Activated naive CD8-positive, alpha-beta T cell (primary cell): ENCODE results near the gene RNF217.
"Not testable (repeated sequence)": the region's sequence is repeated elsewhere in the genome, so short reads cannot be mapped to it uniquely, and the experiment has no call there.

Experiments
- H3K27ac Mint-ChIP-seq: one replicate; pipeline ENCODE4 v1.8.0; 2021; ENCODE audit warnings: mixed read lengths
- H3K27me3 Mint-ChIP-seq: one replicate; pipeline ENCODE4 v1.8.0; 2021; ENCODE audit warnings: mixed read lengths
- H3K36me3 Mint-ChIP-seq: one replicate; pipeline ENCODE4 v1.8.0; 2021; ENCODE audit warnings: mixed read lengths
- H3K4me1 Mint-ChIP-seq: one replicate; pipeline ENCODE4 v1.8.0; 2021; ENCODE audit warnings: low read depth, mixed read lengths
- H3K4me3 Mint-ChIP-seq: one replicate; pipeline ENCODE4 v1.8.0; 2021; ENCODE audit warnings: mild to moderate bottlenecking, mixed read lengths
- H3K9me3 Mint-ChIP-seq: one replicate; pipeline ENCODE4 v1.8.0; 2021; ENCODE audit warnings: low read depth, mixed read lengths

The RNF217 gene

GRCh38 chr6:124961777-124962638, at the start of gene RNF217:
Gene RNF217, plus strand, starts transcription at chr6:124962437. Its CDS starts 108 bp downstream, at chr6:124962545.
- H3K36me3 Mint-ChIP-seq, result no peaks in the 10 kb centered on the region
- no peaks in the 10 kb centered on the region for H3K9me3 Mint-ChIP-seq
- H3K4me3 Mint-ChIP-seq, result peak within 1 kb of the TSS; percentile 80
- peaks cover 35% of the 10 kb centered on the region for H3K27me3 Mint-ChIP-seq
- H3K4me1 Mint-ChIP-seq, result peaks cover 15% of the 10 kb centered on the region
- H3K27ac Mint-ChIP-seq, result peak within 1 kb of the TSS; percentile 24

GRCh38 chr6:124913056-124913455, 49.2 kb upstream of the RNF217 start:
- Mint-ChIP-seq H3K4me1 (no peaks in the 10 kb centered on the region), H3K36me3 (peaks cover 2% of the 10 kb centered on the region), H3K27me3 (peaks cover 2% of the 10 kb centered on the region), H3K4me3 (no peak overlapping the region), H3K9me3 (no peaks in the 10 kb centered on the region), H3K27ac (no peak overlapping the region)

DNA sequence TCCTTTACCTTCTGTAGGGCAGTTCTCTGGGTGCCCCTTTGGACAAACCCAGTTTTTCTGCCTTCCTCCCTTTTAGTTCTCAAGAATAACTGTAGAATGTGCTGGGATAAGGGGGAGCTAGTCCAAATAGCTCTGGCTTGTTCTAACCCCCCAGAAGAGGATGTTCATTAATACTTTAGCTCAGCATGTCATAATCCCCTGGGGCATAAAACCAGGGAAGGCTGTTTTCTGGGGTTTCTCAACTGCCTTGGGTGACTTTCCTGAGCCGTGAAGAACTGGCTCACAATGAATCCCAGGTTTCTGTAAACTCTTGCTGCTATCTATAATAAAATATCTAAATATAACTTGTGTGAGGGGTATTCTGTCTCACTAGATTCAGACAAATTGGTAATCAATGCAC, 44.5 kb upstream of the RNF217 start:
- Mint-ChIP-seq H3K27ac (no peak overlapping the region), H3K4me1 (no peaks in the 10 kb centered on the region), H3K9me3 (peaks cover 9% of the 10 kb centered on the region), H3K27me3 (peaks cover 2% of the 10 kb centered on the region), H3K4me3 (no peak overlapping the region), H3K36me3 (peaks cover 4% of the 10 kb centered on the region)

DNA sequence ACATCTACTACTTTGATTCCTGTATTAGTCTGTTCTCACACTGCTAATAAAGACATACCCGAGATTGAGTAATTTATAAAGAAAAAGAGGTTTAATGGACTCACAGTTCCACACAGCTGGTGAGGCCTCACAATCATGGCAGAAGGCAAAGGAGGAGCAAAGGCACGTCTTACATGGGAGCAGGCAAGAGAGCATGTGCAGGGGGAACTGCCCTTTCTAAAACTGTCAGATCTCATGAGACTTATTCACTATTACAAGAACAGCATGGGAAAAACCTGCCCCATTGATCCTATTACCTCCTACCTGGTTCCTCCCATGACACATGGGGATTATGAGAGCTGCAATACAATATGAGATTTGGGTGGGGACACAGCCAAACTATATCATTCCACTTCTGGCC, 42.5 kb upstream of the RNF217 start:
- not testable (repeated sequence) for H3K36me3 Mint-ChIP-seq, H3K27me3 Mint-ChIP-seq, H3K4me1 Mint-ChIP-seq, H3K4me3 Mint-ChIP-seq, H3K27ac Mint-ChIP-seq, H3K9me3 Mint-ChIP-seq

DNA sequence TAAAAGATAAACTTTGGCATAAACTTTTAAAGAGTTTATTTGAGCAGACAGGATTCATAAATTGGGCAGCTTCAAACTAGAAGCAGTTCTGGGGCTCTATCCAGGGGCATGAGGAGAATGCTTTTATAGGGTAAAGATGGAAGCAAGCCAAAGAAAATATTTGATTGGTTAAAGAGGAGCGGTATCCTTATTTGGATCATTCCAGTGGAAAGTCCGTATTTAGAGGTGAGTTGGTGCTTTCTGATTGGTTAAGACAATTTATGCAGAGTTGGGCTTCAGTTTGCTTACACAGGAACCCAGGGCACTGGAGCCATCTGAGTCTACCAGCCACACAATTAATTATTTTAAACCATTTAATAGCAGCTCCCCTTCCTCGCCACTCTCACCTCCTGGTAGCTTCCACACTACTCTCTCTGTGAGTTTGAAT, 37.9 kb upstream of the RNF217 start:
- H3K27me3 Mint-ChIP-seq, result peaks cover 2% of the 10 kb centered on the region
- no peak overlapping the region for H3K27ac Mint-ChIP-seq
- H3K4me1 Mint-ChIP-seq, result no peaks in the 10 kb centered on the region
- peaks cover 8% of the 10 kb centered on the region for H3K9me3 Mint-ChIP-seq
- H3K4me3 Mint-ChIP-seq, result no peak overlapping the region
- H3K36me3 Mint-ChIP-seq, result peaks cover 2% of the 10 kb centered on the region

DNA sequence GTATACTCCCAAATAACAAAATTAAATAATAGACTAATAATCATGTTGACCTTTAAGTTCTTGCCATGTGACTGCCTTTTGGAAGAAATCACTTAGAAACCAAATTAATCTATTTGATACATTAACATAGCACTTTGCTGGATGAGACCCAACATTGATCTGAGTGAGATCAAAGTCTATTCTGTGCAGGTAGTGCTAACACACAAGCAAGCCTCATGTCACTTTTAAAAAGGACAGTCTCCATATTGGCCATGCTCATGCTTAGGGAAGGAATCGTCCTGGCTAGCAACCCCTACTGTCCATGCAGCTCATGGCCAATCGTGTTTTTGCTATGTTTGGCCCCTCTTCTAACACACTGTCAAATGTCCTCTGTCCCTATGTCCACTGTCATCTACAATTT, 35.8 kb upstream of the RNF217 start:
- no peak overlapping the region for H3K27ac Mint-ChIP-seq
- H3K27me3 Mint-ChIP-seq, result peaks cover 2% of the 10 kb centered on the region
- no peaks in the 10 kb centered on the region for H3K9me3 Mint-ChIP-seq
- H3K36me3 Mint-ChIP-seq, result no peaks in the 10 kb centered on the region
- H3K4me1 Mint-ChIP-seq, result no peaks in the 10 kb centered on the region
- H3K4me3 Mint-ChIP-seq, result no peak overlapping the region

GRCh38 chr6:124927806-124928205, 34.4 kb upstream of the RNF217 start:
- Mint-ChIP-seq H3K4me1 (no peaks in the 10 kb centered on the region), H3K4me3 (no peak overlapping the region), H3K27me3 (peaks cover 2% of the 10 kb centered on the region), H3K27ac (no peak overlapping the region), H3K9me3 (no peaks in the 10 kb centered on the region), H3K36me3 (no peaks in the 10 kb centered on the region)

- no peaks in the 10 kb centered on the region for H3K4me1 Mint-ChIP-seq
- H3K27me3 Mint-ChIP-seq, result peaks cover 2% of the 10 kb centered on the region
- no peaks in the 10 kb centered on the region for H3K9me3 Mint-ChIP-seq
- no peaks in the 10 kb centered on the region for H3K36me3 Mint-ChIP-seq
- H3K4me3 Mint-ChIP-seq, result no peak overlapping the region
- no peak overlapping the region for H3K27ac Mint-ChIP-seq
Observed at GRCh38 chr6:124928851-124929250, 33.4 kb upstream of the RNF217 start.

GRCh38 chr6:124937645-124938044, 24.6 kb upstream of the RNF217 start:
- H3K27ac Mint-ChIP-seq, result no peak overlapping the region
- H3K4me1 Mint-ChIP-seq, result no peaks in the 10 kb centered on the region
- H3K27me3 Mint-ChIP-seq, result peaks cover 2% of the 10 kb centered on the region
- H3K36me3 Mint-ChIP-seq, result no peaks in the 10 kb centered on the region
- no peaks in the 10 kb centered on the region for H3K9me3 Mint-ChIP-seq
- H3K4me3 Mint-ChIP-seq, result no peak overlapping the region

DNA sequence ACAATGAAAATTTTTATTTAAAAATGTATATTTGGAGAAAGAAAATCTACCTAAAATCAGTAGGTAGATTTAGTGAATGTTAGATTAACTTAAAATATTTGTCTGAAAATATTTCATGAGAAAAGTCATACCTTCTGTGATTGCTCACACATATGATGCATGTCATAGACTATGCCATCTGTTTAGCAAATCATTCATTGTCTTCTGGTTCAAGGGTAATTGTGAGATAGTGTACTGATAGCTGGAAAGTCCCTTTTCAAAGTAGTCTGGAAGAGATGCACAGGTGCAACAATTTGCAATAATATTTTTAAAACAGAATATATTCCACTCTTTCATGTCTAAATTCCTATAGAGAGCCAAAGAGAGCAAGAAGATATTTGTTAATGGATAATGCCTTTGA, 21.0 kb upstream of the RNF217 start:
- Mint-ChIP-seq H3K4me1 (no peaks in the 10 kb centered on the region), H3K4me3 (no peak overlapping the region), H3K27ac (no peak overlapping the region), H3K27me3 (peaks cover 2% of the 10 kb centered on the region), H3K36me3 (no peaks in the 10 kb centered on the region), H3K9me3 (no peaks in the 10 kb centered on the region)

DNA sequence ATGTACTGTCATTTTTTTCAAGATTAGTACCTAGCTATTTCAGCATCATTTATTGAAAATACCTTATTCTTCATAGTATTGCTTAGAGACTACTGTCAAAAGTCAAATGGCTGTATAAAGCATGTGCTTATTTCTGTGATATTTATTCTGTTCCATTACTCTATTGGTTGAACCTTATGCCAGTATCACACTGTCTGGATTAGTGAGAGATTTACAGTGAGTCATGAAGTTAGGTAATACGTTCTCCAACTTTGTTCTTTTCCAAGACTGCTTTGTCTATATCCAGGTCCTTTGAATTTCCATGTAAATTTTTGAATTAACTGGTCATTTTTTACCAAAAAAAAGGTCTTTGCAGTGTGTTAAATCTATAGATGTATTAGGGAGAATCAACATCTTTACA, 18.6 kb upstream of the RNF217 start:
- no peak overlapping the region for H3K27ac Mint-ChIP-seq
- H3K9me3 Mint-ChIP-seq, result no peaks in the 10 kb centered on the region
- no peak overlapping the region for H3K4me3 Mint-ChIP-seq

GRCh38 chr6:124947971-124948451, 14.2 kb upstream of the RNF217 start:
- no peak overlapping the region for H3K27ac Mint-ChIP-seq
- H3K36me3 Mint-ChIP-seq, result no peaks in the 10 kb centered on the region
- H3K4me1 Mint-ChIP-seq, result no peaks in the 10 kb centered on the region
- H3K27me3 Mint-ChIP-seq, result peaks cover 9% of the 10 kb centered on the region
- H3K9me3 Mint-ChIP-seq, result no peaks in the 10 kb centered on the region
- no peak overlapping the region for H3K4me3 Mint-ChIP-seq

More for the DNA sequence above, 18.6 kb upstream of the RNF217 start:
- H3K36me3 Mint-ChIP-seq, result no peaks in the 10 kb centered on the region
- H3K4me1 Mint-ChIP-seq, result no peaks in the 10 kb centered on the region
- H3K27me3 Mint-ChIP-seq, result peaks cover 11% of the 10 kb centered on the region

GRCh38 chr6:124949706-124950105, 12.5 kb upstream of the RNF217 start:
- Mint-ChIP-seq H3K27ac (no peak overlapping the region), H3K4me1 (no peaks in the 10 kb centered on the region), H3K9me3 (no peaks in the 10 kb centered on the region), H3K36me3 (no peaks in the 10 kb centered on the region), H3K4me3 (no peak overlapping the region), H3K27me3 (peaks cover 9% of the 10 kb centered on the region)

DNA sequence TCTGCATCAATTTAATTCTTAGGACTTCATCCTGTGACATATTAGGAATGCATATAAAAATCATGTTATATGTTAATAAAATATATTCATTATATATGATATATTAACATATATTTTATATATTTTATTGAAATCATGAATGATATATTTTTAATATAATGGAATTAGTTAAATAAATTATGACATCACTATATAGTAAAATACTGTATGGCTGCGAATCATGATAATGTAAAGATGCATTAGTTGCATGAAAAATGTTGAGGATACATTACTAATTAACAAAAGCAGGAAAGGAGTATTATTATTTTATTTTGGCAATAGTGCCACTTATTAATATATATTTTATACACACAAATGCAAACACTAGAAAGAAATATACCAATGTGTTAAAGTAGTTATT, 8.4 kb upstream of the RNF217 start:
- Mint-ChIP-seq H3K4me1 (no peaks in the 10 kb centered on the region), H3K4me3 (no peak overlapping the region), H3K27me3 (peaks cover 6% of the 10 kb centered on the region), H3K27ac (no peak overlapping the region), H3K9me3 (no peaks in the 10 kb centered on the region), H3K36me3 (peaks cover 2% of the 10 kb centered on the region)

DNA sequence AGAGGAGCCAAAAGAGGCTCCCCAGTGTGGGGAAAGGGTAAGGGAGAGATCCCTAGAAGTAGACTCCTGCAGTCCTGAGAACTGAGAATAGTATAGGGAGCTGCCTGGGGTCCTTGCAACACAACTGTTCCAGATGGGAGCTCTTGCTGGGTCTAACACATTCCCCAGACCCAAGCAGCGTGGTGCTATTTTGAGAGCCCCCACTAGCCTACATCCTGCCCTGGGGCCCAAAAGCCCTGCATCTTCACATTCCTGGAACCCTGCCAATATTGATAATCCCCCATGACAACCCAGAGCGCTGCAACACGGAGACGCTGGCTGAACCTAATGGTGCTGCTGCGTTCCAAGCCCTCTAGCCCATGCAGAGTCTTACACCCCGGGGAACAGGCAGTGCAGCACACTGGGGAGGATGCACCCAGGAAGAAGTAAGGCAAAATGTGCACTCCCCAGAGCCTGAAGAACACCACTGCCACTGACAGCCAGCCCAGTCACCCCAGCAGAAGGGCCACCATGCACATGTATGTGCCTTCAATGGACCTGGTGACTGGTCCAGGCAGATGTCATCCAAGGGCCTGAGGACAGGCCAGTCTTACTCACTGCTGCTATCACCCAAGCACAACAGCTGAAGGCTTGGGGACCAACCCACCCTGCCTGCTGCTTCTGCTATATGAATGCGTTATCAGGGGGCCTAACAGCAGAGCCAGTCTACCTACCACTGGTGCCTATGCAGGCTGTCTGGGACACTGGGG, 7.0 kb upstream of the RNF217 start:
- Mint-ChIP-seq H3K27ac (no peak overlapping the region), H3K4me3 (no peak overlapping the region), H3K27me3 (peaks cover 9% of the 10 kb centered on the region), H3K4me1 (no peaks in the 10 kb centered on the region), H3K9me3 (no peaks in the 10 kb centered on the region), H3K36me3 (peaks cover 2% of the 10 kb centered on the region)
